SK-N-SH (cell line): ENCODE results near the gene SUN5. TPM values are rescaled to one million over a fixed set of nuclear protein-coding genes. Genes with fewer than 3 reads are reported as not detected.
"Not testable (repeated sequence)": the region's sequence is repeated elsewhere in the genome, so short reads cannot be mapped to it uniquely, and the experiment has no call there.

Source experiments
- CTCF ChIA-PET: fragments of 300-600, 350-600 bp; formaldehyde crosslinking; extraction: SDS; loops from one replicate; lab custom pipeline; 2021; lab: Yijun Ruan, JAX
- POLR2A ChIA-PET: fragments of 350-600 bp; sonication (Branson Sonifier 250); formaldehyde crosslinking; extraction: SDS; loops from one replicate; lab custom pipeline; 2020; ENCODE audit warnings: antibody characterized with exemption, inconsistent platforms; lab: Yijun Ruan, JAX
- DNase-seq: peaks from one replicate; pipeline ENCODE4 v3.0.0; 2012
- H2AFZ ChIP-seq: fragments of 200-600 bp; sonication (generic); 2 replicates; pipeline ENCODE4 v1.8.1; 2016; ENCODE audit warnings: antibody characterized with exemption, mild to moderate bottlenecking, low read depth
- H3F3A ChIP-seq: fragments of 200-600 bp; sonication (generic); replicated peaks from 2 replicates; pipeline ENCODE3; 2016; ENCODE audit warnings: antibody characterized with exemption, mild to moderate bottlenecking; ENCODE audit not compliant: insufficient read depth
- H3K27ac ChIP-seq, 2 experiments: fragments of 200-500 bp in 1 of 2; fragments of 200-600 bp in 1 of 2; sonication (Bioruptor generic) in 1 of 2; sonication (generic), shearing (Covaris generic) in 1 of 2; 2 replicates each; pipeline versions ENCODE4 v1.5.1 to v1.6.1; 2014 to 2016; ENCODE audit warnings: low read depth in 2 of 2, inconsistent platforms in 1 of 2, low read length in 1 of 2, mild to moderate bottlenecking in 1 of 2, mixed read lengths in 1 of 2
- H3K27me3 ChIP-seq: fragments of 200-600 bp; sonication (generic), shearing (Covaris generic); 2 replicates; pipeline ENCODE4 v1.6.1; 2016; ENCODE audit warnings: mixed run types; ENCODE audit not compliant: insufficient read depth
- H3K36me3 ChIP-seq, 2 experiments: fragments of 200-500 bp in 1 of 2; fragments of 200-600 bp in 1 of 2; sonication (Bioruptor generic) in 1 of 2; sonication (generic) in 1 of 2; replicated peaks in 1 of 2; 2 replicates each; pipeline versions ENCODE3 to v1.5.1; 2014 to 2016; ENCODE audit warnings: low read length in 1 of 2, mild to moderate bottlenecking in 1 of 2; ENCODE audit not compliant: insufficient read depth in 2 of 2, control insufficient read depth in 1 of 2
- H3K4me1 ChIP-seq, 2 experiments: fragments of 200-500 bp in 1 of 2; fragments of 200-600 bp in 1 of 2; sonication (Bioruptor generic) in 1 of 2; sonication (generic), shearing (Covaris generic) in 1 of 2; 2 replicates each; pipeline versions ENCODE4 v1.5.1 to v1.6.1; 2014 to 2016; ENCODE audit warnings: low read depth in 1 of 2, low read length in 1 of 2, mixed run types in 1 of 2; ENCODE audit not compliant: insufficient read depth in 2 of 2, control insufficient read depth in 1 of 2
- H3K4me2 ChIP-seq: fragments of 200-600 bp; sonication (generic), shearing (Covaris generic); 2 replicates; pipeline ENCODE4 v1.6.1; 2017; ENCODE audit warnings: mixed run types
- H3K4me3 ChIP-seq, 2 experiments: fragments of 200-500 bp in 1 of 2; fragments of 200-600 bp in 1 of 2; sonication (Bioruptor generic) in 1 of 2; sonication (generic), shearing (Covaris generic) in 1 of 2; 2 replicates each; pipeline versions ENCODE4 v1.5.1 to v1.8.1; 2014 to 2016; ENCODE audit warnings: low read depth in 2 of 2, inconsistent platforms in 1 of 2, low read length in 1 of 2, mild to moderate bottlenecking in 1 of 2, mixed read lengths in 1 of 2, moderate library complexity in 1 of 2
- H3K79me2 ChIP-seq: fragments of 200-600 bp; sonication (generic); 2 replicates; pipeline ENCODE4 v1.8.1; 2017; ENCODE audit warnings: mild to moderate bottlenecking; ENCODE audit not compliant: insufficient read depth
- H3K9ac ChIP-seq: fragments of 200-600 bp; sonication (generic); 2 replicates; pipeline ENCODE4 v1.6.1; 2017; ENCODE audit warnings: mixed run types
- H3K9me2 ChIP-seq: fragments of 200-600 bp; sonication (generic); 2 replicates; pipeline ENCODE4 v1.6.1; 2017; ENCODE audit warnings: mixed run types
- H3K9me3 ChIP-seq: fragments of 200-600 bp; sonication (generic); 2 replicates; pipeline ENCODE4 v1.6.1; 2017; ENCODE audit warnings: mixed run types, mild to moderate bottlenecking, moderate library complexity
- H4K20me1 ChIP-seq: fragments of 200-600 bp; sonication (generic); 2 replicates; pipeline ENCODE4 v1.6.1; 2017; ENCODE audit warnings: mild to moderate bottlenecking, mixed run types; ENCODE audit not compliant: insufficient read depth
- EP300 ChIP-seq, 2 experiments: IDR thresholded peaks; 2 replicates each; pipeline versions ENCODE4 v1.4.0 to v1.6.1; 2012; ENCODE audit warnings: borderline replicate concordance in 1 of 2, low read depth in 1 of 2, low read length in 1 of 2
- FOXJ3 ChIP-seq: sonication (generic); formaldehyde crosslinking; IDR thresholded peaks from 2 replicates; pipeline ENCODE4 v1.5.1; 2020; ENCODE audit warnings: mild to moderate bottlenecking, missing genetic modification reagents
- GABPA ChIP-seq: IDR thresholded peaks from 2 replicates; pipeline ENCODE4 v1.4.0; 2012; ENCODE audit warnings: low read depth, mild to moderate bottlenecking
- GATA2 ChIP-seq: sonication (generic); formaldehyde crosslinking; IDR thresholded peaks from 2 replicates; pipeline ENCODE4 v1.5.0; 2020; ENCODE audit warnings: mild to moderate bottlenecking, missing genetic modification reagents
- NFIC ChIP-seq: IDR thresholded peaks from 2 replicates; pipeline ENCODE4 v1.4.0; 2012; ENCODE audit warnings: borderline replicate concordance
- PBX3 ChIP-seq: IDR thresholded peaks from 2 replicates; pipeline ENCODE4; 2012
- RAD21 ChIP-seq: IDR thresholded peaks from 2 replicates; pipeline ENCODE4 v1.6.1; 2012; ENCODE audit warnings: mild to moderate bottlenecking, low read length
- RFX5 ChIP-seq: IDR thresholded peaks from 2 replicates; pipeline ENCODE4 v1.6.1; 2012; ENCODE audit warnings: mild to moderate bottlenecking, improper control_type of control experiment, low read length
- SIN3A ChIP-seq: IDR thresholded peaks from 2 replicates; pipeline ENCODE4 v1.6.1; 2012; ENCODE audit warnings: low read depth, mild to moderate bottlenecking, low read length, moderate library complexity, borderline replicate concordance
- SMC3 ChIP-seq: IDR thresholded peaks from 2 replicates; pipeline ENCODE4 v1.6.1; 2012; ENCODE audit warnings: low read depth, low read length, improper control_type of control experiment
- TCF12 ChIP-seq: IDR thresholded peaks from 2 replicates; pipeline ENCODE4 v1.4.0; 2012
- TEAD4 ChIP-seq: IDR thresholded peaks from 2 replicates; pipeline ENCODE4 v1.4.0; 2012; ENCODE audit warnings: mild to moderate bottlenecking, borderline replicate concordance; ENCODE audit not compliant: insufficient read depth
- USF1 ChIP-seq: IDR thresholded peaks from 2 replicates; pipeline ENCODE4 v1.4.0; 2012; ENCODE audit warnings: low read depth, borderline replicate concordance
- USF2 ChIP-seq: fragments of 150-350 bp; IDR thresholded peaks from 2 replicates; pipeline ENCODE4 v1.6.1; 2017; ENCODE audit warnings: antibody characterized with exemption, low read length, low read depth, borderline replicate concordance
- WGBS: methylation state at CpG from one replicate; pipeline ENCODE4 v1.1.6; 2017; ENCODE audit warnings: low lambda C conversion rate; 5-methylcytosine and 5-hydroxymethylcytosine counted together
- polyA plus RNA-seq, 3 experiments: library from polyadenylated mRNA; depleted of rRNA; stranded (reverse); fragments of >200 nt; gene quantifications; 2 replicates each; pipeline ENCODE4 v1.2.3, GENCODE V29; 2012
- TF ChIP-seq, protein P1 (sequence below): IDR thresholded peaks from 2 replicates; pipeline ENCODE4 v1.4.0; 2012; ENCODE audit warnings: low read depth

Gene SUN5
- polyA plus RNA-seq, 1 of the 3 experiments (the other 2 are of a cell fraction) = not detected

- Histone ChIP-seq H2AFZ (no peak overlapping the region), H3K27ac (no peak overlapping the region), H3K4me3 (no peak overlapping the region), H3K79me2 (no peaks in the 10 kb centered on the region), H3K9me3 (no peaks in the 10 kb centered on the region), H3K36me3 (no peaks in the 10 kb centered on the region), H3K9ac (no peak overlapping the region), H3F3A (no peaks in the 10 kb centered on the region), H3K27me3 (peaks cover 22% of the 10 kb centered on the region; the same call in 1 of the 2 replicates), H3K9me2 (no peaks in the 10 kb centered on the region), H3K4me1 (no peaks in the 10 kb centered on the region), H4K20me1 (no peaks in the 10 kb centered on the region), H3K4me2 (no peak overlapping the region)
- TF ChIP-seq, protein P1, sequence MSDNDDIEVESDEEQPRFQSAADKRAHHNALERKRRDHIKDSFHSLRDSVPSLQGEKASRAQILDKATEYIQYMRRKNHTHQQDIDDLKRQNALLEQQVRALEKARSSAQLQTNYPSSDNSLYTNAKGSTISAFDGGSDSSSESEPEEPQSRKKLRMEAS = no peak
- TF ChIP-seq EP300 (IDR thresholded peaks at IDR 0.05; ENCODE audit: borderline replicate concordance in 1 of 2, low read depth in 1 of 2, low read length in 1 of 2) (no peak), GABPA (no peak), SMC3 (no peak), SIN3A (no peak), USF1 (no peak), GATA2 (CRISPR knock-in tag) (no peak), RFX5 (no peak), TEAD4 (no peak), FOXJ3 (no peak), USF2 (no peak), PBX3 (no peak), TCF12 (no peak), RAD21 (no peak), NFIC (no peak)
- CTCF ChIA-PET = interaction anchor here (1.3 kb wide), 1 partner anchor 261 kb away, joined by 4 read pairs; no protein-coding TSS in a partner anchor
- POLR2A ChIA-PET = no interaction called here
- DNase-seq = no peak
- 27% methylated on average over 4 of the region's 4 CpGs for WGBS
These were observed 47.1 kb upstream of the SUN5 start for GRCh38 chr20:33051333-33051732.

DNA sequence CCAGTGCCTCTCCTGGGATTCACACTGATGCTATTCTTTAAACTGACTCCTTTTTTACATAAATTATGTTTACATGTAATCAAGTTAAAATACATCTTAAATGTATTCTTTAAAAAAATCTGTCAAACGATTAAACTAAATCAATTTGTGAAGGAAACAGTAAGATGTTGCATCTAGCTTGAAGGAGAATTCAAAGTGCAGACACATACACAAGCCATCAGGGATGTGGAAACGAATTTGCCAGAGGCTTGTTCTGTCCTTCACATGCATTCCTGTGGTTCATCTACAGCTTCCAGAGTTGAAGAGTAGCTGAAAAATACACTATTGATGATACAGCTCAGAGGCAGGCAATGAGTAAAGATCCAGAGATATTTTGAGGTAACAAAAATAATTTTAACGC, 42.2 kb upstream of the SUN5 start:
- Histone ChIP-seq H3K27me3 (no peaks in the 10 kb centered on the region), H3K9me2 (no peaks in the 10 kb centered on the region), H3K4me1 (no peaks in the 10 kb centered on the region), H3K4me2 (no peak overlapping the region)
- TF ChIP-seq, protein P1 = no peak
- TF ChIP-seq, all 33 proteins: peak for 0
- no peaks in the 10 kb centered on the region for H4K20me1 ChIP-seq
- H3K27ac ChIP-seq = no peak overlapping the region
- H3K9ac ChIP-seq = no peak overlapping the region
- no peaks in the 10 kb centered on the region for H3K9me3 ChIP-seq
- H3K4me3 ChIP-seq = no peak overlapping the region
- DNase-seq = no peak
- H3F3A ChIP-seq = no peaks in the 10 kb centered on the region
- ChIA-PET CTCF (interaction anchor here (0.6 to 1.2 kb wide), 3 partner anchors 9 to 265 kb away, joined by 3 read pairs; no protein-coding TSS in a partner anchor), POLR2A (no interaction called here)
- WGBS = 2% methylated on average over 3 of the region's 3 CpGs
- no peak overlapping the region for H2AFZ ChIP-seq
- no peaks in the 10 kb centered on the region for H3K79me2 ChIP-seq
- H3K36me3 ChIP-seq = no peaks in the 10 kb centered on the region

DNA sequence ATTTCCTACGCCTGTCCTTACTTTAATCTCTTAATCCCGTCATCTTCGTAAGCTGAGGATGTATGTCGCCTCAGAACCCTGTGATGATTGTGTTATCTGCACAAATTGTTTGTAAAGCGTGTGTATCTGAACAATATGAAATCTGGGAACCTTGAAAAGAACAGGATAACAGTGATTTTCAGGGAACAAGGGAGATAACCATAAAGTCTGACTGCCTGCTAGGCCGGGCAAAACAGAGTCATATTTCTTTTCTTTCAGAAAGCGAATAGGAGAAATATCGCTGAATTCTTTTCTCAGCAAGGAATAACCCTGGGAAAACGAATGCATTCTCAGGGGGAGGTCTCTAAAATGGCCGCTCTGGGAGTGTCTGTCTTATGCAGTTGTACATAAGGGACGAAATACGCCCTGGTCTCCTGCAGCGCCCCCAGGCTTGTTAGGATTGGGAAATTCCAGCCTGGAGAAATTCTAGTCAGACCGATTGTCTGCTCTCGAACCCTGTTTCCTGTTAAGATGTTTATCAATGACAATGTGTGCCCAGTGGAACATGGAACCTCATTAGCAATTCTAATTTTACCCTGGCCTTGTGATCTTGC, 41.0 kb upstream of the SUN5 start:
- H3K36me3 ChIP-seq, H4K20me1 ChIP-seq, H3K9me3 ChIP-seq, DNase-seq, H3K4me3 ChIP-seq, H3K27me3 ChIP-seq, CTCF ChIA-PET, H3F3A ChIP-seq, H3K79me2 ChIP-seq, POLR2A ChIA-PET, H3K4me1 ChIP-seq, H3K9me2 ChIP-seq, H3K4me2 ChIP-seq, H3K9ac ChIP-seq, H3K27ac ChIP-seq, H2AFZ ChIP-seq: not testable (repeated sequence)
- 14% methylated on average over 15 of the region's 15 CpGs for WGBS
